GM19438 (cell line): Measurements from ENCODE around the gene ZNF76.
A peak's percentile ranks its signal among the peaks of the same experiment; 100 is the strongest.

Source experiments
- ATAC-seq: cut with Tn5 transposase; IDR thresholded peaks from one replicate; pipeline ENCODE4 v1.9.1; 2021; ENCODE audit warnings: low read depth; ENCODE audit not compliant: unreplicated experiment

ZNF76 gene

GRCh38 chr6:35259194-35259947 is at the start of gene ZNF76:
Gene ZNF76, plus strand, starts transcription at chr6:35259735. Its CDS starts 21,417 bp downstream, at chr6:35281152.
- ATAC-seq = peak; percentile 85

GRCh38 chr6:35213298-35213791 is 46.2 kb upstream of the ZNF76 start:
- no peak for ATAC-seq

GRCh38 chr6:35213824-35214756 is 45.4 kb upstream of the ZNF76 start, which contains the start of gene SCUBE3:
Gene SCUBE3, plus strand, starts transcription at chr6:35213956. Its CDS starts 463 bp downstream, at chr6:35214419.
- no peak for ATAC-seq

- no peak for ATAC-seq
Observed at GRCh38 chr6:35214869-35215664, 44.5 kb upstream of the ZNF76 start.

- no peak for ATAC-seq
Observed at GRCh38 chr6:35215665-35216411, 43.7 kb upstream of the ZNF76 start.

GRCh38 chr6:35216412-35216732 is 43.2 kb upstream of the ZNF76 start:
- ATAC-seq = no peak

- ATAC-seq = no peak
Observed at GRCh38 chr6:35216851-35217811, 42.4 kb upstream of the ZNF76 start.

GRCh38 chr6:35218021-35218420 is 41.5 kb upstream of the ZNF76 start:
- no peak for ATAC-seq

GRCh38 chr6:35218456-35218855 is 41.1 kb upstream of the ZNF76 start:
- ATAC-seq = no peak

- no peak for ATAC-seq
Observed at GRCh38 chr6:35219683-35220326, 39.7 kb upstream of the ZNF76 start.

GRCh38 chr6:35220711-35221110 is 38.8 kb upstream of the ZNF76 start:
- ATAC-seq = no peak

GRCh38 chr6:35223396-35223795 is 36.1 kb upstream of the ZNF76 start:
- ATAC-seq = no peak

- ATAC-seq = no peak
Observed at GRCh38 chr6:35224720-35225119, 34.8 kb upstream of the ZNF76 start.

GRCh38 chr6:35228481-35228880 is 31.1 kb upstream of the ZNF76 start:
- no peak for ATAC-seq

- no peak for ATAC-seq
Observed at GRCh38 chr6:35229304-35229703, 30.2 kb upstream of the ZNF76 start.

- ATAC-seq = no peak
Observed at GRCh38 chr6:35230498-35230897, 29.0 kb upstream of the ZNF76 start.

GRCh38 chr6:35230950-35231349 is 28.6 kb upstream of the ZNF76 start:
- ATAC-seq = no peak

- no peak for ATAC-seq
Observed at GRCh38 chr6:35231563-35231962, 28.0 kb upstream of the ZNF76 start.
